PC-9 (cell line): ENCODE measurements around the gene CD59.

Source experiments
- CTCF ChIP-seq: fragments of 200-600 bp; sonication (generic); conservative IDR thresholded peaks from 2 replicates; pipeline ENCODE4 v1.6.1; 2017; ENCODE audit warnings: mixed run types, antibody characterized with exemption, mild to moderate bottlenecking, moderate library complexity
- EZH2 ChIP-seq: fragments of 200-600 bp; sonication (generic); IDR thresholded peaks from 2 replicates; pipeline ENCODE4 v1.8.0; 2017; ENCODE audit warnings: antibody characterized with exemption, low read depth

DNA sequence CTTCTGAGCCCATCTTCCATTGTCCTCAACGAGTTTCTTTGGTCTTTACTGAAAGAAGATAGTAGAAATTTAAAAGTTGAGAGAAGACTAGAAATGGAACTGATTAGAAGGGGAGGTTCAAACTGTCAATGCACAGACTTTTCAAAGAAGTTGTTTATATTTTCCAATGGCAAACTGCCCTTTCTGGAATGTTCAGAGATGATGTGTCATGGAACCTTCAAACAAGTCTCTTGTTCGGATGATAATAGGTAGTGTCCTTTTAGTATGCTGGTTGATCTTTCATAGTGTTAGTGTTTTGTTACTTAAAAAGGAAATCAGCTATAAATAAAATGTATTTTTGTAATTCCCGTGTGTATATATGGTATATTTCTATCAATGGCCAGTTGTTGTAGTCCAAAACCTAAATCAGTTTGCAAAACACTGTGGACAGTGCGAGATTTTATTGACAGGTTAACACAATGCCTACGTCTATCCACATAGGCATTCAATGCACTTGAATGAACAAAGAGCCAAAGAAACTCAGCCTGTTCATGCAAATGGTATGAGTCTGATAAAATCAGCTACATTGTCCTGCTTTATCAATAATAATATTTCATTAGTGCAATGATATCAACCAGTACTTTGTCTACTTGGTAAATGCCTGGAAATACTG is 66.5 kb downstream of the CD59 start:
- no peak for TF ChIP-seq CTCF
- TF ChIP-seq EZH2, result no peak
